ENCODE data around the gene RANBP17. TPM values are rescaled to one million over a fixed set of nuclear protein-coding genes. Genes with fewer than 3 reads are reported as not detected.

RANBP17 gene
- total and polyA plus RNA-seq, 2 donors (not counting 1 experiment from before 2014, with no cell fraction given): not detected

GRCh38 chr5:171250738-171251137 lies 388.9 kb downstream of the RANBP17 start:
- no peaks in the 10 kb centered on the region for H3K79me2 ChIP-seq (ENCODE audit: control insufficient read depth, insufficient read depth, low read length)

GRCh38 chr5:171251519-171251918 lies 389.7 kb downstream of the RANBP17 start:
- Histone ChIP-seq H3K27me3 (replicated peaks in 1 of 4; ENCODE audit: control extremely low read depth in 1 of 4, control insufficient read depth in 3 of 4, insufficient read depth in 4 of 4, low read length in 3 of 4) (no peaks in the 10 kb centered on the region), H3K4me2 (replicated peaks; ENCODE audit: low read depth, low read length, poor library complexity, severe bottlenecking) (no peak overlapping the region), H3K9ac (ENCODE audit: low read length) (no peak overlapping the region), H3K36me3 (replicated peaks in 1 of 2; ENCODE audit: control extremely low read depth in 1 of 2, control insufficient read depth in 1 of 2, extremely low read depth in 1 of 2, insufficient read depth in 2 of 2, low read length in 1 of 2) (no peaks in the 10 kb centered on the region), H3K79me2 (ENCODE audit: control insufficient read depth, insufficient read depth, low read length) (no peaks in the 10 kb centered on the region), H3K4me3 (ENCODE audit: control extremely low read depth in 1 of 5, extremely low read depth in 1 of 5, insufficient read depth in 1 of 5, low read depth in 2 of 5, low read length in 4 of 5) (no peak overlapping the region), H3K9me3 (ENCODE audit: control extremely low read depth in 1 of 3, control insufficient read depth in 2 of 3, insufficient read depth in 1 of 3, low read length in 2 of 3) (peaks cover 0 to 16% (median 14%) of the 10 kb centered on the region in 3 donors), H3K4me1 (ENCODE audit: control insufficient read depth in 2 of 2, insufficient read depth in 2 of 2, low read length in 2 of 2) (no peaks in the 10 kb centered on the region), H4K20me1 (ENCODE audit: control insufficient read depth, insufficient read depth, low read length, poor library complexity, severe bottlenecking) (no peaks in the 10 kb centered on the region), H3K27ac (ENCODE audit: low read length in 2 of 2) (no peak overlapping the region), H2AFZ (ENCODE audit: insufficient read depth, low read depth, low read length, poor library complexity, severe bottlenecking) (no peak overlapping the region)
- ChIA-PET POLR2A (no interaction called here), CTCF (no interaction called here)
- Mint-ChIP-seq H3K4me3 (no peak overlapping the region), H3K27ac (no peak overlapping the region), H3K27me3 (peaks cover 9% of the 10 kb centered on the region), H3K9me3 (ENCODE audit: insufficient read depth) (peaks cover 19% of the 10 kb centered on the region), H3K4me1 (no peaks in the 10 kb centered on the region)
- no peak for DNase-seq
- WGBS (ENCODE audit: insufficient coverage): 95% methylated on average over 16 of the region's 21 CpGs
- ATAC-seq (ENCODE audit: low read depth): no peak
- TF ChIP-seq CTCF (IDR thresholded peaks at IDR 0.05): no peak
- no peak for TF ChIP-seq EZH2 (IDR thresholded peaks at IDR 0.05; ENCODE audit: borderline replicate concordance, insufficient read depth, low read depth, low read length, poor library complexity, severe bottlenecking)
- intact Hi-C loops (cut with micrococcal nuclease): no loop called here

More at GRCh38 chr5:171250738-171251137, 388.9 kb downstream of the RANBP17 start:
- H3K27ac ChIP-seq (ENCODE audit: low read length in 2 of 2): no peak overlapping the region
- intact Hi-C loops (cut with micrococcal nuclease): no loop called here
- no peak overlapping the region for H3K4me3 ChIP-seq (ENCODE audit: control extremely low read depth in 1 of 5, extremely low read depth in 1 of 5, insufficient read depth in 1 of 5, low read depth in 2 of 5, low read length in 4 of 5)
- CTCF ChIA-PET: no interaction called here
- no peaks in the 10 kb centered on the region for H4K20me1 ChIP-seq (ENCODE audit: control insufficient read depth, insufficient read depth, low read length, poor library complexity, severe bottlenecking)
- H3K27me3 ChIP-seq (replicated peaks in 1 of 4; ENCODE audit: control extremely low read depth in 1 of 4, control insufficient read depth in 3 of 4, insufficient read depth in 4 of 4, low read length in 3 of 4): no peaks in the 10 kb centered on the region
- no peaks in the 10 kb centered on the region for H3K36me3 ChIP-seq (replicated peaks in 1 of 2; ENCODE audit: control extremely low read depth in 1 of 2, control insufficient read depth in 1 of 2, extremely low read depth in 1 of 2, insufficient read depth in 2 of 2, low read length in 1 of 2)
- Mint-ChIP-seq H3K4me3 (no peak overlapping the region), H3K9me3 (ENCODE audit: insufficient read depth) (peaks cover 19% of the 10 kb centered on the region), H3K27ac (no peak overlapping the region), H3K4me1 (no peaks in the 10 kb centered on the region), H3K27me3 (peaks cover 9% of the 10 kb centered on the region)
- no peak for DNase-seq
- TF ChIP-seq CTCF (IDR thresholded peaks at IDR 0.05): no peak
- TF ChIP-seq EZH2 (IDR thresholded peaks at IDR 0.05; ENCODE audit: borderline replicate concordance, insufficient read depth, low read depth, low read length, poor library complexity, severe bottlenecking): no peak
- no peak for ATAC-seq (ENCODE audit: low read depth)
- POLR2A ChIA-PET: no interaction called here
- whole genome bisulfite sequencing (ENCODE audit: insufficient coverage): 100% methylated on average over 1 of the region's 1 CpG
- H3K4me1 ChIP-seq (ENCODE audit: control insufficient read depth in 2 of 2, insufficient read depth in 2 of 2, low read length in 2 of 2): no peaks in the 10 kb centered on the region
- H3K4me2 ChIP-seq (replicated peaks; ENCODE audit: low read depth, low read length, poor library complexity, severe bottlenecking): no peak overlapping the region
- H3K9ac ChIP-seq (ENCODE audit: low read length): no peak overlapping the region
- peaks cover 0 to 16% (median 14%) of the 10 kb centered on the region in 3 donors for H3K9me3 ChIP-seq (ENCODE audit: control extremely low read depth in 1 of 3, control insufficient read depth in 2 of 3, insufficient read depth in 1 of 3, low read length in 2 of 3)
- no peak overlapping the region for H2AFZ ChIP-seq (ENCODE audit: insufficient read depth, low read depth, low read length, poor library complexity, severe bottlenecking)
